H1 (cell line): ENCODE data around the gene CCDC82. TPM values are rescaled to one million over a fixed set of nuclear protein-coding genes. Genes with fewer than 3 reads are reported as not detected.

ENCODE experiments used
- CTCF ChIA-PET: fragments of 300-600 bp; sonication (Branson Sonifier 250); formaldehyde crosslinking; loops from one replicate; lab custom pipeline; 2021; ENCODE audit not compliant: partially characterized antibody; lab: Charles Lee
- POLR2A ChIA-PET: fragments of 300-600 bp; sonication (Branson Sonifier 250); formaldehyde crosslinking; loops from one replicate; lab custom pipeline; 2021; ENCODE audit warnings: inconsistent platforms; ENCODE audit not compliant: partially characterized antibody; lab: Charles Lee
- DNase-seq, 2 experiments: peaks; one replicate each; pipeline versions ENCODE4 v3.0.0 to v3.0.0-alpha.2; 2010 to 2022; ENCODE audit warnings: low spot score in 2 of 2, low read depth in 1 of 2, mixed read lengths in 1 of 2
- FAIRE-seq: peaks from 2 replicates; lab custom pipeline; 2011; peaks lifted over from hg19 to GRCh38; lab: Jason Lieb, UNC
- H2AFZ ChIP-seq: 2 replicates; pipeline ENCODE4 v1.8.1; 2012; ENCODE audit warnings: low read length, inconsistent platforms
- H2AK5ac ChIP-seq: 2 replicates; pipeline ENCODE4 v1.6.1; 2013; ENCODE audit warnings: low read depth, low read length
- H2BK120ac ChIP-seq: replicated peaks from 2 replicates; pipeline ENCODE3; 2013; ENCODE audit warnings: low read depth, low read length, inconsistent platforms
- H2BK12ac ChIP-seq: 2 replicates; pipeline ENCODE4 v1.6.1; 2013; ENCODE audit warnings: low read depth, low read length
- H2BK15ac ChIP-seq: 2 replicates; pipeline ENCODE4 v1.6.1; 2013; ENCODE audit warnings: low read length
- H2BK20ac ChIP-seq: 2 replicates; pipeline ENCODE4 v1.6.1; 2013; ENCODE audit warnings: low read length
- H2BK5ac ChIP-seq: 2 replicates; pipeline ENCODE4 v1.6.1; 2013; ENCODE audit warnings: low read depth, low read length
- H3K14ac ChIP-seq: 2 replicates; pipeline ENCODE4 v1.6.1; 2013; ENCODE audit warnings: inconsistent platforms; ENCODE audit not compliant: insufficient read length
- H3K18ac ChIP-seq: 2 replicates; pipeline ENCODE4 v1.6.1; 2013; ENCODE audit warnings: low read length; ENCODE audit errors: extremely low read depth
- H3K23ac ChIP-seq: 2 replicates; pipeline ENCODE4 v1.6.1; 2013; ENCODE audit warnings: inconsistent platforms; ENCODE audit not compliant: insufficient read length
- H3K23me2 ChIP-seq: 2 replicates; pipeline ENCODE4 v1.6.1; 2013; ENCODE audit warnings: low read depth, low read length
- H3K27ac ChIP-seq: 2 replicates; pipeline ENCODE4 v1.6.1; 2011; ENCODE audit warnings: low read depth, low read length, inconsistent platforms
- H3K27me3 ChIP-seq, 4 experiments: replicated peaks in 1 of 4; 1 replicate in 1 of 4; 2 replicates in 3 of 4; pipeline versions ENCODE4 v1.6.1 to v1.8.1; 2011 to 2013; ENCODE audit warnings: low read length in 3 of 4, mild to moderate bottlenecking in 3 of 4, inconsistent platforms in 2 of 4, mixed read lengths in 2 of 4, moderate library complexity in 1 of 4; ENCODE audit not compliant: control insufficient read depth in 3 of 4, insufficient read depth in 3 of 4; ENCODE audit errors: extremely low read depth in 1 of 4
- H3K36me3 ChIP-seq, 4 experiments: 2 replicates each; pipeline versions ENCODE4 v1.6.1 to v1.8.1; 2011 to 2013; ENCODE audit warnings: mild to moderate bottlenecking in 4 of 4, low read length in 3 of 4, moderate library complexity in 2 of 4, control low read depth in 1 of 4, inconsistent platforms in 1 of 4; ENCODE audit not compliant: insufficient read depth in 4 of 4, control insufficient read depth in 2 of 4
- H3K4ac ChIP-seq: replicated peaks from 2 replicates; pipeline ENCODE3; 2013; ENCODE audit warnings: low read length, low read depth, mixed read lengths, inconsistent platforms; ENCODE audit not compliant: insufficient read length
- H3K4me1 ChIP-seq, 4 experiments: replicated peaks in 1 of 4; 1 replicate in 1 of 4; 2 replicates in 3 of 4; pipeline versions ENCODE4 v1.6.1 to v1.8.1; 2011 to 2013; ENCODE audit warnings: low read length in 3 of 4, inconsistent platforms in 2 of 4, mixed read lengths in 1 of 4; ENCODE audit not compliant: insufficient read depth in 4 of 4, control insufficient read depth in 3 of 4
- H3K4me2 ChIP-seq, 2 experiments: 2 replicates each; pipeline versions ENCODE4 v1.6.1 to v1.8.1; 2011 to 2013; ENCODE audit warnings: low read depth in 2 of 2, low read length in 2 of 2, control low read depth in 1 of 2, inconsistent platforms in 1 of 2, mild to moderate bottlenecking in 1 of 2; ENCODE audit not compliant: insufficient read depth in 1 of 2
- H3K4me3 ChIP-seq, 4 experiments: fragments of 200-600, 300-600 bp in 1 of 4; sonication (generic), shearing (Covaris generic), sonication (Bioruptor Twin) in 1 of 4; 2 replicates each; pipeline versions ENCODE4 v1.5.1 to v1.8.1; 2011 to 2016; ENCODE audit warnings: low read length in 4 of 4, low read depth in 3 of 4, control low read depth in 2 of 4, inconsistent platforms in 2 of 4, mild to moderate bottlenecking in 2 of 4, mixed read lengths in 1 of 4, moderate library complexity in 1 of 4; ENCODE audit not compliant: insufficient read depth in 2 of 4; ENCODE audit errors: extremely low read depth in 1 of 4
- H3K56ac ChIP-seq: replicated peaks from 2 replicates; pipeline ENCODE3; 2013; ENCODE audit warnings: low read depth, mild to moderate bottlenecking, mixed read lengths, low read length, inconsistent platforms; ENCODE audit not compliant: insufficient read length
- H3K79me1 ChIP-seq: 2 replicates; pipeline ENCODE4 v1.6.1; 2013; ENCODE audit warnings: low read depth, low read length, control low read depth
- H3K79me2 ChIP-seq, 2 experiments: 2 replicates each; pipeline versions ENCODE4 v1.6.1 to v1.8.1; 2012 to 2013; ENCODE audit warnings: low read length in 2 of 2, mild to moderate bottlenecking in 2 of 2, inconsistent platforms in 1 of 2; ENCODE audit not compliant: insufficient read depth in 2 of 2, control insufficient read depth in 1 of 2
- H3K9ac ChIP-seq, 4 experiments: replicated peaks in 1 of 4; 1 replicate in 1 of 4; 2 replicates in 3 of 4; pipeline versions ENCODE4 v1.6.1 to v1.8.1; 2011 to 2013; ENCODE audit warnings: low read depth in 3 of 4, low read length in 3 of 4, control low read depth in 2 of 4, mild to moderate bottlenecking in 2 of 4, moderate library complexity in 2 of 4, inconsistent platforms in 1 of 4; ENCODE audit errors: extremely low read depth in 1 of 4
- H3K9me3 ChIP-seq, 2 experiments: 2 replicates each; pipeline versions ENCODE4 v1.6.1 to v1.8.1; 2012 to 2013; ENCODE audit warnings: mild to moderate bottlenecking in 2 of 2, moderate library complexity in 2 of 2, control low read depth in 1 of 2, inconsistent platforms in 1 of 2, low read depth in 1 of 2, low read length in 1 of 2, mixed read lengths in 1 of 2; ENCODE audit not compliant: insufficient read depth in 2 of 2
- H4K20me1 ChIP-seq, 2 experiments: replicated peaks in 1 of 2; 2 replicates each; pipeline versions ENCODE3 to v1.8.1; 2011 to 2013; ENCODE audit warnings: inconsistent platforms in 2 of 2, low read length in 2 of 2, mild to moderate bottlenecking in 1 of 2; ENCODE audit not compliant: insufficient read depth in 2 of 2, control insufficient read depth in 1 of 2
- H4K5ac ChIP-seq: 2 replicates; pipeline ENCODE4 v1.6.1; 2013; ENCODE audit warnings: low read length, low read depth, mixed read lengths, inconsistent platforms; ENCODE audit not compliant: insufficient read length
- H4K8ac ChIP-seq: 2 replicates; pipeline ENCODE4 v1.8.0; 2013; ENCODE audit warnings: mild to moderate bottlenecking, moderate library complexity, low read length, inconsistent platforms; ENCODE audit not compliant: insufficient read depth; ENCODE audit errors: extremely low read depth
- H4K91ac ChIP-seq: replicated peaks from 2 replicates; pipeline ENCODE3; 2013; ENCODE audit warnings: low read length, mixed read lengths, inconsistent platforms; ENCODE audit not compliant: insufficient read length
- ATF2 ChIP-seq: IDR thresholded peaks from 2 replicates; pipeline ENCODE4 v1.6.1; 2012; ENCODE audit warnings: low read length, inconsistent platforms
- JUND ChIP-seq: IDR thresholded peaks from 2 replicates; pipeline ENCODE4 v1.6.1; 2011; ENCODE audit warnings: mild to moderate bottlenecking, improper control_type of control experiment, low read length
- TBP ChIP-seq: IDR thresholded peaks from 2 replicates; pipeline ENCODE4 v1.6.1; 2011; ENCODE audit warnings: low read depth, low read length, improper control_type of control experiment
- WGBS, 2 experiments: shearing (Covaris generic) in 1 of 2; methylation state at CpG; one replicate each; pipeline versions ENCODE4 v1.1.6 to v1.1.7; 2013 to 2015; ENCODE audit warnings: low lambda C conversion rate in 2 of 2, mixed read lengths in 2 of 2, inconsistent platforms in 1 of 2, low coverage in 1 of 2, missing lambda C conversion rate in 1 of 2; ENCODE audit not compliant: insufficient replicate concordance in 2 of 2, insufficient coverage in 1 of 2, insufficient read length in 1 of 2; ENCODE audit errors: extremely low coverage in 1 of 2, missing lambda C conversion rate in 1 of 2; 5-methylcytosine and 5-hydroxymethylcytosine counted together
- polyA plus RNA-seq, 7 experiments: library from polyadenylated mRNA; depleted of rRNA in 3 of 7; stranded (reverse) in 5 of 7; unstranded in 2 of 7; fragments of >200 nt in 5 of 7; fragments of 200-250 nt in 2 of 7; gene quantifications; 1 replicate in 5 of 7; 2 replicates in 1 of 7; 4 replicates in 1 of 7; pipeline versions ENCODE4 v1.2.1 to v1.2.3, GENCODE V29; 2011 to 2013; ENCODE audit warnings: missing spikeins in 2 of 7, mixed read lengths in 2 of 7
- total RNA-seq: library from RNA; stranded (reverse); fragmentation: NEBNext Ultra II Directional; extraction: Animal tissue kit (Norgen Biotek cat#: 25700); gene quantifications from 2 replicates; pipeline ENCODE4 v1.2.1, GENCODE V29; 2021

Gene CCDC82
- total and polyA plus RNA-seq, 2 of the 8 experiments (the other 6 are each of a cell fraction or from before 2014, with no cell fraction given) = 6.0 to 15.2 TPM

GRCh38 chr11:96324912-96325311 is 64.8 kb downstream of the CCDC82 start:
- Histone ChIP-seq H3K4me2 (no peak overlapping the region; a peak in 1 of 4 replicates), H3K23me2 (no peaks in the 10 kb centered on the region), H3K14ac (no peak overlapping the region), H2BK5ac (no peak overlapping the region), H2BK20ac (no peak overlapping the region), H4K5ac (no peak overlapping the region), H2AFZ (no peak overlapping the region), H4K91ac (no peak overlapping the region), H3K36me3 (no peaks in the 10 kb centered on the region), H2AK5ac (no peak overlapping the region), H3K27me3 (no peaks in the 10 kb centered on the region), H2BK15ac (no peak overlapping the region), H4K8ac (no peak overlapping the region), H3K27ac (no peak overlapping the region), H2BK12ac (no peak overlapping the region), H2BK120ac (no peak overlapping the region), H3K18ac (no peak overlapping the region), H3K23ac (no peak overlapping the region), H3K4ac (no peak overlapping the region), H3K9ac (no peak overlapping the region), H3K4me1 (peaks cover 0 to 2% (median 0%) of the 10 kb centered on the region in 4 experiments; a peak in 2 of 7 replicates), H3K56ac (no peak overlapping the region), H3K9me3 (peaks cover 0 to 3% of the 10 kb centered on the region in 2 experiments; a peak in 1 of 4 replicates), H3K79me1 (no peaks in the 10 kb centered on the region), H3K79me2 (peaks cover 0 to 11% of the 10 kb centered on the region in 2 experiments; a peak in 2 of 4 replicates), H3K4me3 (no peak overlapping the region), H4K20me1 (no peaks in the 10 kb centered on the region)
- CTCF ChIA-PET = interaction anchor here (0.6 to 1.6 kb wide), 6 partner anchors 10 to 349 kb away, joined by 3 to 6 read pairs (median 3); partner anchors contain the start of gene MAML2
- WGBS, 2 experiments = 23% methylated on average over 1 of the region's 1 CpG; no CpG with 5 or more reads in 1 of the 2 experiments
- POLR2A ChIA-PET = interaction anchor here (0.7 to 1.2 kb wide), 3 partner anchors 8 to 62 kb away, joined by 3 to 4 read pairs (median 3); no protein-coding TSS in a partner anchor
- FAIRE-seq (no peak), DNase-seq (no peak)
- TF ChIP-seq TBP (no peak), ATF2 (no peak), JUND (peak; percentile 46; the same call in 1 of the 2 replicates)
